IMR-90 (cell line): ENCODE results near the gene NUMA1. TPM values are rescaled to one million over a fixed set of nuclear protein-coding genes. Genes with fewer than 3 reads are reported as not detected.

Experiments used
- ATAC-seq: fragments of 200-7000 bp; cut with Tn5 transposase; 2 replicates; pipeline ENCODE4 v1.9.1; 2020; ENCODE audit warnings: low read depth, mild to moderate bottlenecking, moderate library complexity
- BruUV-seq: library from RNA; stranded (reverse); fragments of 400-500 nt; replicated peaks from 2 replicates; lab custom pipeline; 2021; lab: Mats Ljungman, UMichigan
- CTCF ChIA-PET: fragments of 300-600 bp; formaldehyde crosslinking; extraction: SDS; loops from one replicate; lab custom pipeline; 2021; ENCODE audit warnings: antibody characterized with exemption; lab: Yijun Ruan, JAX
- POLR2A ChIA-PET: fragments of 300-600 bp; sonication (Branson Sonifier 250); formaldehyde crosslinking; loops from one replicate; lab custom pipeline; 2022; ENCODE audit warnings: antibody characterized with exemption; ENCODE audit not compliant: unreplicated experiment; lab: Charles Lee
- DNase-seq: peaks from one replicate; pipeline ENCODE4 v3.0.0; 2013
- H2AFZ ChIP-seq: replicated peaks from 2 replicates; pipeline ENCODE3; 2013; ENCODE audit warnings: low read length, mild to moderate bottlenecking; ENCODE audit not compliant: poor library complexity
- H2AK5ac ChIP-seq: 2 replicates; pipeline ENCODE4 v1.6.1; 2013; ENCODE audit warnings: low read depth, low read length, inconsistent platforms
- H2AK9ac ChIP-seq: replicated peaks from 2 replicates; pipeline ENCODE3; 2013; ENCODE audit warnings: mild to moderate bottlenecking, low read depth, low read length, moderate library complexity; ENCODE audit not compliant: poor library complexity
- H2BK120ac ChIP-seq: 2 replicates; pipeline ENCODE4 v1.6.1; 2013; ENCODE audit warnings: low read depth, low read length, inconsistent platforms
- H2BK15ac ChIP-seq: 3 replicates; pipeline ENCODE4 v1.6.1; 2013; ENCODE audit warnings: low read depth, low read length, inconsistent platforms
- H2BK20ac ChIP-seq: 2 replicates; pipeline ENCODE4 v1.6.1; 2013; ENCODE audit warnings: low read depth, mild to moderate bottlenecking, inconsistent platforms, low read length, moderate library complexity
- H2BK5ac ChIP-seq: 2 replicates; pipeline ENCODE4 v1.6.1; 2013; ENCODE audit warnings: mild to moderate bottlenecking, low read depth, low read length, inconsistent platforms; ENCODE audit not compliant: poor library complexity, severe bottlenecking
- H3K14ac ChIP-seq: replicated peaks from 2 replicates; pipeline ENCODE4 v1.6.1; 2013; ENCODE audit warnings: low read depth, low read length, inconsistent platforms
- H3K18ac ChIP-seq: 2 replicates; pipeline ENCODE4 v1.6.1; 2013; ENCODE audit warnings: low read depth, low read length, control low read depth
- H3K23ac ChIP-seq: 2 replicates; pipeline ENCODE4 v1.6.1; 2013; ENCODE audit warnings: low read depth, low read length, inconsistent platforms
- H3K27ac ChIP-seq: 2 replicates; pipeline ENCODE4 v1.5.1; 2013; ENCODE audit warnings: mild to moderate bottlenecking, control low read depth, low read length; ENCODE audit not compliant: insufficient read depth
- H3K27me3 ChIP-seq: 2 replicates; pipeline ENCODE4 v1.6.1; 2013; ENCODE audit warnings: low read length; ENCODE audit not compliant: control insufficient read depth, insufficient read depth
- H3K36me3 ChIP-seq: 2 replicates; pipeline ENCODE4 v1.6.1; 2013; ENCODE audit warnings: low read length, mixed read lengths; ENCODE audit not compliant: control insufficient read depth, insufficient read depth
- H3K4ac ChIP-seq: 2 replicates; pipeline ENCODE4 v1.6.1; 2013; ENCODE audit warnings: low read depth, low read length, inconsistent platforms
- H3K4me1 ChIP-seq: 2 replicates; pipeline ENCODE4 v1.6.1; 2013; ENCODE audit warnings: low read length, mixed read lengths; ENCODE audit not compliant: control insufficient read depth, insufficient read depth
- H3K4me2 ChIP-seq: 2 replicates; pipeline ENCODE4 v1.6.1; 2013; ENCODE audit warnings: low read depth, mild to moderate bottlenecking, control low read depth, low read length, moderate library complexity
- H3K4me3 ChIP-seq: 2 replicates; pipeline ENCODE4 v1.5.1; 2013; ENCODE audit warnings: low read depth, mild to moderate bottlenecking, control low read depth, low read length, moderate library complexity; ENCODE audit not compliant: insufficient read depth
- H3K56ac ChIP-seq: 2 replicates; pipeline ENCODE4 v1.6.1; 2013; ENCODE audit warnings: low read length, inconsistent platforms; ENCODE audit not compliant: insufficient read depth; ENCODE audit errors: extremely low read depth
- H3K79me1 ChIP-seq, 2 experiments: 2 replicates each; pipeline ENCODE4 v1.6.1; 2013; ENCODE audit warnings: low read length in 2 of 2, inconsistent platforms in 1 of 2, low read depth in 1 of 2
- H3K9ac ChIP-seq: 2 replicates; pipeline ENCODE4 v1.6.1; 2013; ENCODE audit warnings: low read depth, low read length, control low read depth
- H3K9me1 ChIP-seq: 2 replicates; pipeline ENCODE4 v1.6.1; 2013; ENCODE audit warnings: low read length, inconsistent platforms; ENCODE audit not compliant: insufficient read depth
- H3K9me3 ChIP-seq: 2 replicates; pipeline ENCODE4 v1.6.1; 2013; ENCODE audit warnings: low read length; ENCODE audit not compliant: control insufficient read depth, insufficient read depth
- H4K20me1 ChIP-seq: 2 replicates; pipeline ENCODE4 v1.6.1; 2013; ENCODE audit warnings: low read length, inconsistent platforms; ENCODE audit not compliant: insufficient read depth
- H4K5ac ChIP-seq: 2 replicates; pipeline ENCODE4 v1.6.1; 2013; ENCODE audit warnings: mild to moderate bottlenecking, low read depth, low read length, control low read depth
- H4K8ac ChIP-seq, 2 experiments: 2 replicates each; pipeline ENCODE4 v1.6.1; 2013; ENCODE audit warnings: low read depth in 2 of 2, low read length in 2 of 2, control low read depth in 1 of 2, inconsistent platforms in 1 of 2
- H4K91ac ChIP-seq: 2 replicates; pipeline ENCODE4 v1.6.1; 2013; ENCODE audit warnings: low read depth, low read length, inconsistent platforms; ENCODE audit not compliant: insufficient read depth
- CEBPB ChIP-seq: IDR thresholded peaks from 2 replicates; pipeline ENCODE4 v1.6.1; 2012; ENCODE audit warnings: low read depth, low read length, improper control_type of control experiment
- CHD1 ChIP-seq: IDR thresholded peaks from 2 replicates; pipeline ENCODE4 v1.6.1; 2012; ENCODE audit warnings: low read depth, low read length, improper control_type of control experiment
- MAFK ChIP-seq: IDR thresholded peaks from 2 replicates; pipeline ENCODE4 v1.6.1; 2012; ENCODE audit warnings: low read depth, low read length, improper control_type of control experiment
- MAZ ChIP-seq: IDR thresholded peaks from 2 replicates; pipeline ENCODE4 v1.6.1; 2012; ENCODE audit warnings: low read depth, mild to moderate bottlenecking, low read length, improper control_type of control experiment, moderate library complexity, borderline replicate concordance
- MXI1 ChIP-seq: IDR thresholded peaks from 2 replicates; pipeline ENCODE4 v1.6.1; 2012; ENCODE audit warnings: low read depth, mild to moderate bottlenecking, low read length, moderate library complexity, borderline replicate concordance
- POLR2A ChIP-seq: IDR thresholded peaks from 2 replicates; pipeline ENCODE4 v1.6.1; 2012; ENCODE audit warnings: mild to moderate bottlenecking, low read depth, low read length
- RAD21 ChIP-seq: IDR thresholded peaks from 2 replicates; pipeline ENCODE4 v1.6.1; 2012; ENCODE audit warnings: low read length, improper control_type of control experiment
- WGBS, 2 experiments: methylation state at CpG; one replicate each; pipeline versions ENCODE4 v1.1.5 to v1.1.7; 2013; ENCODE audit warnings: missing lambda C conversion rate in 2 of 2; ENCODE audit not compliant: insufficient read length in 1 of 2; ENCODE audit errors: extremely low coverage in 2 of 2; 5-methylcytosine and 5-hydroxymethylcytosine counted together
- dilution Hi-C: fragments of 300-500 bp; cut with HindIII; formaldehyde crosslinking; loops from one replicate; pipeline ENCODE4 v1.14.3; 2018; ENCODE audit warnings: low sequenced_read_pairs; ENCODE audit not compliant: unreplicated experiment
- in situ Hi-C: fragments of 300-500 bp; cut with MboI; formaldehyde crosslinking; loops from 3 replicates; pipeline ENCODE4 v1.14.3; 2019; ENCODE audit warnings: low sequenced_read_pairs, inconsistent platforms, mixed read lengths
- intact Hi-C: fragments of 100-400 bp; cut with micrococcal nuclease; formaldehyde crosslinking; loops from 2 replicates; pipeline ENCODE4 v1.10.0; 2022
- polyA plus RNA-seq, 3 experiments: library from polyadenylated mRNA; depleted of rRNA; stranded (reverse); fragments of >200 nt; gene quantifications; 2 replicates each; pipeline ENCODE4 v1.2.3, GENCODE V29; 2012; ENCODE audit warnings: low replicate concordance in 1 of 3
- total RNA-seq: library from RNA; depleted of rRNA; stranded (reverse); fragments of >200 nt; gene quantifications from 2 replicates; pipeline ENCODE4 v1.2.3, GENCODE V29; 2012
- TF ChIP-seq, protein P1 (sequence below): fragments of 150-350 bp; IDR thresholded peaks from 2 replicates; pipeline ENCODE4 v1.6.1; 2016; ENCODE audit warnings: low read depth, mild to moderate bottlenecking, low read length, moderate library complexity, borderline replicate concordance

The NUMA1 gene
- total and polyA plus RNA-seq, 2 of the 4 experiments (the other 2 are of a cell fraction), result 61.7 to 97.0 TPM

- Histone ChIP-seq H2BK20ac (no peak overlapping the region), H3K79me1 (peaks cover 2 to 17% of the 10 kb centered on the region in 2 experiments; a peak in 2 of 4 replicates), H3K9me3 (no peaks in the 10 kb centered on the region), H3K18ac (no peak overlapping the region), H2AK9ac (peak overlapping the region; percentile 3), H3K4ac (no peak overlapping the region), H3K36me3 (peaks cover 9% of the 10 kb centered on the region), H3K4me1 (peaks cover 5% of the 10 kb centered on the region), H3K4me3 (no peak overlapping the region), H3K23ac (no peak overlapping the region), H2AK5ac (no peak overlapping the region), H2BK120ac (no peak overlapping the region), H4K20me1 (peaks cover 13% of the 10 kb centered on the region), H3K9ac (no peak overlapping the region), H2BK5ac (no peak overlapping the region), H3K56ac (no peak overlapping the region), H4K5ac (no peak overlapping the region), H3K9me1 (peaks cover 15% of the 10 kb centered on the region), H3K14ac (no peak overlapping the region), H2AFZ (no peak overlapping the region), H2BK15ac (no peak overlapping the region), H4K91ac (no peak overlapping the region), H3K27ac (no peak overlapping the region), H3K4me2 (no peak overlapping the region), H4K8ac (no peak overlapping the region), H3K27me3 (no peaks in the 10 kb centered on the region)
- dilution Hi-C loops, result no loop called here
- no TSS peak for BruUV-seq
- ChIA-PET POLR2A (no interaction called here), CTCF (interaction anchor here (0.6 to 1.5 kb wide), 2 partner anchors 12 to 433 kb away, joined by 3 read pairs; no protein-coding TSS in a partner anchor)
- in situ Hi-C loops, result no loop called here
- ATAC-seq, result no peak
- DNase-seq, result no peak
- intact Hi-C loops, result no loop called here
- TF ChIP-seq MXI1 (no peak), POLR2A (no peak), RAD21 (no peak), CEBPB (no peak), MAZ (no peak), MAFK (no peak), CHD1 (no peak)
- TF ChIP-seq, protein P1, sequence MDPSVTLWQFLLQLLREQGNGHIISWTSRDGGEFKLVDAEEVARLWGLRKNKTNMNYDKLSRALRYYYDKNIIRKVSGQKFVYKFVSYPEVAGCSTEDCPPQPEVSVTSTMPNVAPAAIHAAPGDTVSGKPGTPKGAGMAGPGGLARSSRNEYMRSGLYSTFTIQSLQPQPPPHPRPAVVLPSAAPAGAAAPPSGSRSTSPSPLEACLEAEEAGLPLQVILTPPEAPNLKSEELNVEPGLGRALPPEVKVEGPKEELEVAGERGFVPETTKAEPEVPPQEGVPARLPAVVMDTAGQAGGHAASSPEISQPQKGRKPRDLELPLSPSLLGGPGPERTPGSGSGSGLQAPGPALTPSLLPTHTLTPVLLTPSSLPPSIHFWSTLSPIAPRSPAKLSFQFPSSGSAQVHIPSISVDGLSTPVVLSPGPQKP, result no peak
- no CpG with 5 or more reads among the region's 3 CpGs for WGBS, 2 experiments
These were observed 85.6 kb downstream of the NUMA1 start for GRCh38 chr11:71994786-71995185.
